DMS114 treated with DMSO at 0.1 percent for 48 hours (cell line): ENCODE measurements around the gene CLDN15.
"Not testable (repeated sequence)": the region's sequence is repeated elsewhere in the genome, so short reads cannot be mapped to it uniquely, and the experiment has no call there.

ENCODE experiments used
- DNase-seq: peaks from one replicate; lab custom pipeline; 2025; ENCODE audit not compliant: unreplicated experiment; lab: John Stamatoyannopoulos, UW

CLDN15 gene

DNA sequence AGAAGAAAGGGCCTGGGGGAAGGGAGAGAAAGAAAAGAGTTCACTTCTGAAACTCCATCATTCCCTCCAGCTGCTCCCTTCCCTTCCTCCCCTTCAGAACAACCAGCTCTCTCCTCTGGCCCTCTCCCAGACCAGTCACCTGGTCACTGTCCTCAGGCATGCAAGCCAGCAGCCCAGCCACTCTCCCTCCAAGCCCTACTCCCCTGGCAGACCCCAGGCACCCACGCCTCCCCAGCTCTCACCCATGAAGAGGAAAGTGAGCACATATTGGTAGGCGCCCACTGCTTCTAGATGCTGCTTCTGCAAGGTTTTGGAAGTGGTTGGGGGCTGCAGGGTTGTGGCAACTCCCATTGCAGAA, 37.1 kb downstream of the CLDN15 start:
- DNase-seq, result no peak

DNA sequence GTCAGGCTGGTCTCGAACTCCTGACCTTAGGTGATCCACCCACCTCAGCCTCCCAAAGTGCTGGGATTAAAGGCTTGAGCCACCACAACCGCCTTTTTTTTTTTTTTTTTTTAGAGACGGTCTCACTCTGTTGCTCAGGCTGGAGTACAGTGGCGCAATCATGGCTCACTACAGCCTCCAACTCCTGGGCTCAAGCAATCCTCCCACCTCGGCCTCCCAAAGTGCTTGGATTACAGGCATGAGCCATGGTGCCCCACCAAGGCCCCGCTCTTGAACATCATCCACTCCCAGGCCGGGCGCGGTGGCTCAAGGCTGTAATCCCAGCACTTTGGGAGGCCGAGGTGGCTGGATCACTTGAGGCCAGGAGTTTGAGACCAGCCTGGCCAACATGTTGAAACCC, 38.1 kb downstream of the CLDN15 start:
- DNase-seq, result not testable (repeated sequence)

DNA sequence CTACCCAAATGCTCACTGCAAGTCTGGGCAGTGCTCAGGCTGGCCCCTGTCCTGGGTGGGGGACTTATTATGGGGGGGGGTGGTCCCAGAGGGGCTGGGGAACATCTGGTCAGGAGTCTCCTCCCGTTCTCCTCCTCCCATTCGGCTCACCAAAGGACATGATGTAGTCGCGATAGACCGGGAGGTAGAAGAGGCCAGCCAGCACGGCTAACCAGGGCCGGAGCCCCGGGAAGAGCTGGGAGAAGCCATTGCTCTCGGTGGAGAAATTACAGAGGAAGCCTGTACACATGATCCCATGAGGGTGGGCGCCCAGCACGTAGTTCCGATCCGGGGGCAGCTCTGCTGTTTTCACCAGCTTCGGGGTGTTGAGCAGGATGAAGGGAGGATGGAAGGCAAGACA, 39.1 kb downstream of the CLDN15 start:
- no peak for DNase-seq

DNA sequence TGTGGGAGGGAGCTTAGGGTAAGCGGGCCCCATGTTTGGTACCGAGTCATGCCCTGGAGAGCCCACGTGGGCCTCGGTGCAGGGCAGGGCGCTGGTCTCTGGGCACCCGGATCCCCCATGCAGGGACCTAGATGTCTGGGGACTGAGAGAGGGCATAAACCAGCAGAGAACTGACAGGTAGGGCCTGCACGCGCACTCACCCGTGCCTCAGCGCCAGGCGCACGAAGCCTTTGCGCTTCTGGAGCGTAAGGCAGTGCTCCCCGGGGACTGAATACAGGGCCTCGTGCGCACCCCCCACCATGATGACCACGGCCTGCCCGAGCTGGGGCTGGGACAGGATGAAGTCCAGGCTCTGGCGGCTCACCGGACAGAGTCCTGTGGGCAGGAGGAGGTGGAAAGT, 39.6 kb downstream of the CLDN15 start:
- DNase-seq, result no peak

DNA sequence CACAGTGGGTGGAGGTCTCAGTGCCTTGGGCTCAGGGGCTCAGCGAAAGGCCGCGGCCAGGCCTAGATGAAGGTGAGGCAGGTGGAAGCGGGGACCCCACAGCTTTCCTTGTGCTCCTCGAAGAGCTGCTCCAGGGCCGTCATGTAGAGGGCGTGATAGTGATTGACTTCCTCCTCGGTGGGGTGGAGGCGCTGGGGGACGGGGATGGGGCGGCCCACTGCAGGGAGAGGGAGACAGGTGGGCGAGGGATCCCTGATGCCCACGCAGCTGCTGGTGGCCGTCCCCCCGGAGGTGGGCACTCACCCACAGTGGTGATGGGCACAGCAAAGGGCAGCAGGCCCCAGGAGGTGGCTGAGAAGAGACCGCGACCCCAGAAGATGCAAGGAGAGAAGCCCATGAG, 41.7 kb downstream of the CLDN15 start:
- no peak for DNase-seq

DNA sequence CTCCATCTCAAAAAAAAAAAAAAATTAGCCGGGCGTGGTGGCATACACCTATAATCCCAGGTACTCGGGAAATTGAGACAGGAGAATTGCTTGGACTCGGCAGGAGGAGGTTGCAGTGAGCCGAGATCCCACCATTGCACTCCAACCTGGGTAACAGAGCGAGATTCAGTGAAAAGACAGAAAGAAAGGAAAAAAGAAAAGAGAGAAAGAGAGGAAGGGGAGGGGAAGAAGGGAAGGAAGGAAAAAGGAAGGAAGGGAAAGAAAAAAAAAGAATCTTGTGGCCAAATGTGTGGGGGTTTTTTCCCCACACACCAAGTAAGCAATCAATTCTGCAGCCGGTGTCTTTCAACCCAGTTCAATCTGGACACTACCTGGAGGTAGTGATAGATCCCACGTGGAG, 48.5 kb downstream of the CLDN15 start:
- DNase-seq, result no peak

DNA sequence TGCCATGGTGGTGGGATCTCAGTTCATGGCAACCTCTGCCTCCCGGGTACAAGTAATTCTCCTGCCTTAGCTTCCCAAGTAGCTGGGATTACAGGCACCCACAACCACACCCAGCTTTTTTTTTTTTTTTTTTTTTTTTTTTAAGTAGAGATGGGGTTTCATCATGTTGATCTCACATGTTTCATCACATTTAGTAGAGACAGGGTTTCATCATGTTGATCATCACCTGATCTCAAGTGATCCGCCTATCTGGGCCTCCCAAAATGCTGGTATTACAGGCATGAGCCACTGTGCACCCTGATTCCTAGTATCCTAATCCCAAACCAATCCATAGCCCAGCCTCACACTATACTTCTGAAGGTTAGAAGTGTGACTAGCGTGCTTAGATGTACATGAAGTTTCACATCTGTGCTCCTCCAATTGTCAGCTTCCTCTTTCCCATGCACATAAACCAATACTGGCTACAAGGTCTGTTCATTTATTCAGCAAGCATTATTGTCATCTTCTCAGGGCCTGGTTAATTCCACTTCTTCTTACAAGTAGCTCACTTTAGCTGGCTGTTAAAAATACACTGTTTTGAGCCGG, 50.7 kb downstream of the CLDN15 start:
- DNase-seq, result no peak

DNA sequence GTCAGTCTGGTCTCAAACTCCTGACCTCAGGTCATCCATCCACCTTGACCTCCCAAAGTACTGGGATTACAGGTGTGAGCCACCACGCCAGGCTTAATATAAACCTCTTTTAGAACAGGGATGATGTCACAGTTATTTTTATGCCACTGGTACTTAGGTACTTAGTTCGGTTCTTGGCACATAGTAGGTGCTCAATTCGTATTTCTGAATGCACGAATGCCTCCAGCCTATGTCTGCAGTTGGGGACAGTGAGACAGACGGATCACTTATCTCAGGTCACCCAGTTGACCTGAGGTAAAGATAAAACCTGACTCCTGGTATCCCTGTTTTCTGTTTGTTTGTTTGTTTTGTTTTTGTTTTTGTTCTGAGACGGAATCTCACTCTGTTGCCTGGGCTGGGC, 51.4 kb downstream of the CLDN15 start:
- DNase-seq, result no peak

DNA sequence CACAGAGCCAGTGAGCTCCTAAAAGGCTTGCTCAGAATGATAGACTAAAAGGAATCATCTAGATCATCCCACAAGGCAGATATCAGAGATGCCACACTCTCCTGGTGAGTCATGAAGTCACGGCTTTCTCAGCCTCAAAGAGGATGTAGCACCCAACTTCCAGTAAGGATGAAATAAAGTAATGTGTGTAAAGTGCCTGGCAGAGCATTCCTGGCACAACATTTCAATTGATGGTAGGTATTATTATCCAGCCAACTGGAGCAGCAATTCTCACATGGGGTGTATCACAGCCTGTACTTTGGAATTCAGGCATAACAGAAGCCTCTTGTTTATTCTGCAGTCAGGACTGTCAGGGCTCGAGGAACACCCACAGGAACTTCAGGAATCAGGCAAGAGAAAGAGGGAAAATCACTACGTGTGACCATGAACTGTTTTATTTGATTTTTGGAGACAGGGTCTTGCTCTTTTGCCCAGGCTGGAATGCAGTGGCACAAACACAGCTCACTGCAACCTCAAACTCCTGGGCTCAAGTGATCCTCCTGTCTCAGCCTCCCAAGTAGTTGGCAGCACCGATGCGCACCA, 52.3 kb downstream of the CLDN15 start:
- DNase-seq, result no peak
